ENCODE results near the gene DPP8. TPM values are rescaled to one million over a fixed set of nuclear protein-coding genes. Genes with fewer than 3 reads are reported as not detected.

The DPP8 gene
- total and polyA plus RNA-seq, 10 of the 15 experiments (the other 5 are each of a cell fraction or from before 2014, with no cell fraction given) = 12.0 to 30.6 (median 24.3) TPM

GRCh38 chr15:65558997-65559760, 41.7 kb upstream of the DPP8 start:
- Histone ChIP-seq H2AFZ (ENCODE audit: control insufficient read depth, low read depth, low read length) (no peak overlapping the region), H3K4me3 (no peak overlapping the region), H3K9ac (ENCODE audit: control insufficient read depth, insufficient read depth, low read length) (no peak overlapping the region), H3K4me2 (ENCODE audit: control insufficient read depth, insufficient read depth) (no peak overlapping the region), H3K27ac (ENCODE audit: control insufficient read depth, insufficient read depth) (no peak overlapping the region), H4K20me1 (ENCODE audit: control insufficient read depth, insufficient read depth) (no peaks in the 10 kb centered on the region), H3K4me1 (ENCODE audit: control insufficient read depth, insufficient read depth, low read length) (no peaks in the 10 kb centered on the region; the same call in 1 of the 2 replicates), H3K36me3 (ENCODE audit: control insufficient read depth in 2 of 2, insufficient read depth in 2 of 2, low read length in 1 of 2) (peaks cover 7 to 14% of the 10 kb centered on the region in 2 experiments), H3K27me3 (replicated peaks in 1 of 2; ENCODE audit: control insufficient read depth in 2 of 2, insufficient read depth in 2 of 2, low read length in 1 of 2) (no peaks in the 10 kb centered on the region), H3K79me2 (ENCODE audit: control insufficient read depth, insufficient read depth, low read length) (no peaks in the 10 kb centered on the region), H3K9me3 (replicated peaks; ENCODE audit: control insufficient read depth, insufficient read depth, low read length) (no peaks in the 10 kb centered on the region)
- in situ Hi-C loops (cut with MboI) (no loop called here), intact Hi-C loops (cut with micrococcal nuclease; ENCODE audit: unreplicated experiment) (no loop called here)
- RAD21 ChIA-PET (ENCODE audit: unreplicated experiment) = no interaction called here
- no peak for TF ChIP-seq ZNF207 (IDR thresholded peaks at IDR 0.05; ENCODE audit: borderline replicate concordance)
- no peak for TF ChIP-seq FOXM1 (IDR thresholded peaks at IDR 0.05; ENCODE audit: low read depth, low read length)
- DNase-seq (ENCODE audit: low read depth, low spot score) = no peak
- no peak for FAIRE-seq
- 95% methylated on average over 6 of the region's 6 CpGs for WGBS (ENCODE audit: insufficient coverage, insufficient replicate concordance, low lambda C conversion rate, missing lambda C conversion rate)
- SMC1A ChIA-PET (ENCODE audit: uncharacterized antibody, unreplicated experiment) = interaction anchor here (1.1 to 1.7 kb wide), 3 partner anchors 22 to 716 kb away, joined by 3 to 4 read pairs (median 4); no protein-coding TSS in a partner anchor
- ATAC-seq = no peak
- POLR2A ChIA-PET = interaction anchor here (0.7 kb wide), 1 partner anchor 10 kb away, joined by 3 read pairs; no protein-coding TSS in a partner anchor
- BruUV-seq (replicated peaks) = no TSS peak
- CTCF ChIA-PET = interaction anchor here (0.6 to 1.2 kb wide), 3 partner anchors 10 to 224 kb away, joined by 3 to 4 read pairs (median 3); no protein-coding TSS in a partner anchor

GRCh38 chr15:65558336-65558735, 40.8 kb upstream of the DPP8 start:
- Histone ChIP-seq H3K9ac (ENCODE audit: control insufficient read depth, insufficient read depth, low read length) (no peak overlapping the region), H3K36me3 (ENCODE audit: control insufficient read depth in 2 of 2, insufficient read depth in 2 of 2, low read length in 1 of 2) (peaks cover 10 to 14% of the 10 kb centered on the region in 2 experiments), H3K27ac (ENCODE audit: control insufficient read depth, insufficient read depth) (no peak overlapping the region), H3K4me2 (ENCODE audit: control insufficient read depth, insufficient read depth) (no peak overlapping the region), H2AFZ (ENCODE audit: control insufficient read depth, low read depth, low read length) (no peak overlapping the region), H3K4me3 (no peak overlapping the region), H3K9me3 (replicated peaks; ENCODE audit: control insufficient read depth, insufficient read depth, low read length) (no peaks in the 10 kb centered on the region), H3K4me1 (ENCODE audit: control insufficient read depth, insufficient read depth, low read length) (no peaks in the 10 kb centered on the region; the same call in 1 of the 2 replicates), H3K79me2 (ENCODE audit: control insufficient read depth, insufficient read depth, low read length) (no peaks in the 10 kb centered on the region), H4K20me1 (ENCODE audit: control insufficient read depth, insufficient read depth) (no peaks in the 10 kb centered on the region), H3K27me3 (replicated peaks in 1 of 2; ENCODE audit: control insufficient read depth in 2 of 2, insufficient read depth in 2 of 2, low read length in 1 of 2) (no peaks in the 10 kb centered on the region)
- no peak for ATAC-seq
- no TSS peak for BruUV-seq (replicated peaks)
- SMC1A ChIA-PET (ENCODE audit: uncharacterized antibody, unreplicated experiment) = interaction anchor here (1.1 to 2.0 kb wide), 4 partner anchors 14 to 37 kb away, joined by 3 to 5 read pairs (median 4); no protein-coding TSS in a partner anchor
- CTCF ChIA-PET = interaction anchor here (1.0 to 1.2 kb wide), 2 partner anchors 14 to 157 kb away, joined by 3 read pairs; no protein-coding TSS in a partner anchor
- in situ Hi-C loops (cut with MboI) = no loop called here
- 100% methylated on average over 5 of the region's 5 CpGs for WGBS (ENCODE audit: insufficient coverage, insufficient replicate concordance, low lambda C conversion rate, missing lambda C conversion rate)
- intact Hi-C loops (cut with micrococcal nuclease; ENCODE audit: unreplicated experiment) = no loop called here
- POLR2A ChIA-PET = no interaction called here
- RAD21 ChIA-PET (ENCODE audit: unreplicated experiment) = interaction anchor here (0.6 kb wide), 1 partner anchor 289 kb away, joined by 3 read pairs; no protein-coding TSS in a partner anchor
- no peak for DNase-seq (ENCODE audit: low read depth, low spot score)
- no peak for FAIRE-seq
- TF ChIP-seq SKIL (IDR thresholded peaks at IDR 0.05; ENCODE audit: low read depth, poor library complexity, severe bottlenecking) = no peak
- TF ChIP-seq E4F1 (IDR thresholded peaks at IDR 0.05; ENCODE audit: borderline replicate concordance, partially characterized antibody) = no peak
- TF ChIP-seq ETV6 (conservative IDR thresholded peaks at IDR 0.05 in 1 of 2, IDR thresholded peaks at IDR 0.05 in 1 of 2; ENCODE audit: borderline replicate concordance in 1 of 2, low read depth in 1 of 2) = no peak
- no peak for TF ChIP-seq IKZF1 (conservative IDR thresholded peaks at IDR 0.05)
- TF ChIP-seq PAX5 (IDR thresholded peaks at IDR 0.05; ENCODE audit: borderline replicate concordance, low read depth, low read length) = no peak
- TF ChIP-seq PBX3 (IDR thresholded peaks at IDR 0.05; ENCODE audit: insufficient replicate concordance, low read depth, low read length) = no peak
